GM23338 (cell line): ENCODE measurements around the gene DAPK1. TPM values are rescaled to one million over a fixed set of nuclear protein-coding genes. Genes with fewer than 3 reads are reported as not detected.

Source experiments
- polyA plus RNA-seq: library from polyadenylated mRNA; unstranded; fragments of >200 nt; fragmentation: Nextera tagmentation; extraction: Ambion mirVana; gene quantifications from 2 replicates; pipeline ENCODE4 v1.2.1, GENCODE V29; 2016
- small RNA-seq: library from RNA; depleted of rRNA; stranded (forward); fragments of <200 nt; gene quantifications from one replicate; pipeline ENCODE3, GENCODE V24; 2014; ENCODE audit warnings: low replicate concordance
- total RNA-seq: library from RNA; depleted of rRNA; stranded (reverse); fragments of >200 nt; shearing (Covaris generic); gene quantifications from 2 replicates; pipeline ENCODE4 v1.2.3, GENCODE V29; 2014; rRNA removed

DAPK1 gene
- total and polyA plus RNA-seq, 2 experiments from 2014 or later = 37.0 to 134 TPM

Small RNA genes within 50 kb of the gene (small RNA-seq; reads per million reads assigned to genes)
- gene AL161787.1 = 4.7 reads per million, percentile 92 among the genes with 10 or more reads in this experiment

Other genes with a start within 250 kb of the DAPK1 start
- 30.4 and 34.5 TPM in 2 replicates for gene CTSL, start 228.3 kb downstream of the DAPK1 start, total RNA-seq
- 34.5 and 35.3 TPM in 2 replicates for gene CTSL, start 228.3 kb downstream of the DAPK1 start, polyA plus RNA-seq